HG03571 (cell line): ENCODE data around the gene CASZ1.

ENCODE experiments used
- ATAC-seq: cut with Tn5 transposase; IDR thresholded peaks from one replicate; pipeline ENCODE4 v1.9.1; 2021; ENCODE audit not compliant: unreplicated experiment

CASZ1 gene

DNA sequence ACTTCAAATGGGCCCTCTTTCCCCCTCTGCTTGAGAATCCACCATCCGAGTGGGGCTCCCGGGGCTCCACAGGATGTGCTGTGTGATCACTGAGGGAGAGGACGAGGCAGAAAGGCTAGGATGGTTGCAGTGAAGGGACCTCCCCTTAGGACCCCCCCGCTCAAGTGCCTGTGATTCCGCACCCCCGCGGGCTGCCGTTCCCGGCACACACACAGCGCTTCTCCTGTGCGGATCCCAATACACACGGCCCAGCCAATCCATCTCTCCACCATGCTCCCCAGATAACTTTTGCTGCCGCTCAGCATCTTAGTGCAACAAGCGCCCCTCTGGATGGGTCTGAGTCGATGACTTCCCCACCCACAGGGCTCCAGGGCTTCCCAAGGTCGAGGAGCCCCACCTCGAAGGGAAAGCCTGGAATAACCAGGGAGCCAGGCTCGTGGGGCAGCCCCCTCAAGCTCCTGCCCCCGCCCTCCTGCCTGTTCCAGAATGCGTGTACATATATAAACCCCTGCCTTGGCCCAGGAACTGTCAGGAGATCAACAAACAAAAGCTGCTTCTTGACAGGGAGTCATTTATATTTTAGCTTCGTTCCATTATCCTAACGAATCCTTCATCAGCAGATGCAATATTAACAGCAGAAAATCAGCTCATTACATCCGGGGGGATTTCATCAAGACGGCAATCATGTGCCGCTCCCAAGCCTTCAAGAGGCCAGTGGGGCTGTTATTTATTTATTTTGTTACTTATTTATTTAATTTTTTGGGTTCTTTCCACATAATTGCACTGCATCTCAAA, 83.7 kb downstream of the CASZ1 start:
- no peak for ATAC-seq

DNA sequence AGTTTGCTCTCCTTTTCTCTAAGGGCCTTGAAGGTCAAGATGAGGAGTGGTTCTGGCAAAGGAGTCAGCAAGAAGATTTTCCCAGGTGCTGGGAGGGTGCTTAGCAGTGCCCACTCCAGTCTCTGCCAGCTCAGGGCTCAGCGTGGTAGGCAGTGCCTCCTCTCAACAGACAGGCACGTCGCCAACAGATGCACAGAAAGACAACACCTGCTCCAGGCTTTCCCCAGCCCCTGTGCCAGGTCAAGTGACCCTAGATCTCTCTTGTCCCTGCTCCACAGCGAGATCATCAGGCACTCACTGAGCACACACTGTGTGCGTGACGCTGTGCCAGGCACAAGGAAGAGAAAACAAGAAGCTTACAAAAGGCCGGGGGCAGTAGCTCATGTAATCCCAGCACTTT, 86.0 kb downstream of the CASZ1 start:
- ATAC-seq, result no peak

DNA sequence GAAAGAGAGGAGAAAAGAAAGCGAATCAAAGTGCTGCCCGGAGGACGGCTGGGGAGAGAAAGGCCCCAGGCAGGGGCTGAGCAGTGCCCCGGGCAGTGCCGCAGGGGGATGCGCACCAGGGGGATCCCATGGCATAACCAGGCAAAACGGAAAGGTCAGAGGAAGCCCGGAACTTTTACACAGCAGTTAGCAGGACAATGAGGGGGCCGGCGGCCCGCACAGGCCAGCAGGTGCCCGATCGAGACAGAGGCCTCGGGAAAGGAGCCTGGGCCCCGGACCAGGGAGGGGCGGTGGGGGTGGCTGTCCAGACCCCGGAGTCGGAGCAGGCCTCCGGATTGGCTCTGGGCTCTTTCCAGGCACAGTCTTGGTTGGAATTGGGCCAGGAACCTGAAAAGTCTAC, 86.8 kb downstream of the CASZ1 start:
- no peak for ATAC-seq

DNA sequence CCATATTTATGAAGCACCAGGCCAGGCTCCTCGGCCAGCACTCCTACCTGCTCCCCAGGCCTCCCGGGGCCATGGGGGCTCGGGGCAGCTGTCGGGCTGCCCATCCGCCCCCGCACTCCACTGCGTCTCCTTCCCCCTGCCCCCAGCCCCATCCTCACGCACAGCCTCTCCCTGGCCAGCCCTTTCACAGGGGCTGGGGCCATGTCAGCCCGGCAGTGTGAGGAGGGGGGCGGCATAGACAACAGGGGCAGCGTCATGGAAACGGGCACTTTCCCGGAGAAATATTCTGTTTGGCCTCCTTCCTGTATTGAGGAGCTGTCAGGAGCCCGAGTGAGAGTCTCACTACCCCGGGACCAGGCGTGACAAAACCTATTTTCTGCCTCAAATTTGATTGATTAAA, 87.3 kb downstream of the CASZ1 start:
- no peak for ATAC-seq

DNA sequence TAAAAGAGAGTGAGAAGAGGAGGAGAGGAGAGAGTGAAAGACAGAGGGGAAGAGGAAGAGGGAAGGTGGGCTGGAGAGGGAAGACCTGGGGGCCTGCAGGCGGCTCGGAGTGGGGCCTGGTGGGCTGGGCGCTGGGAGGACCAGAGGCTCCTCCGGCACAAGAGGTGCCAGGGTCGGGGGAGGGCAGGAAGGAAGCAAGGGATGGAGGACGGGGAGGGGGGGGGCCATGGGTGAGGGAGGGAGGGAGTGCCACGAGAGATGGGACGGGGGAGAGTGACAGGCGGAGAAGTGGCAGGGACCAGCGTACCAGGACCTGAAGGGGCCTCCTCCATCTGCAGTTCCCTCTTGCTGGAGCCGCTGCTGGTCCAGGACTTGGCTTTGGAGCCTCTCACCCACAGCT, 87.7 kb downstream of the CASZ1 start:
- no peak for ATAC-seq

GRCh38 chr1:10707208-10707607, 89.2 kb downstream of the CASZ1 start:
- no peak for ATAC-seq

- no peak for ATAC-seq
Observed at GRCh38 chr1:10706376-10706913, 90.0 kb downstream of the CASZ1 start.

GRCh38 chr1:10705953-10706352, 90.5 kb downstream of the CASZ1 start:
- no peak for ATAC-seq

DNA sequence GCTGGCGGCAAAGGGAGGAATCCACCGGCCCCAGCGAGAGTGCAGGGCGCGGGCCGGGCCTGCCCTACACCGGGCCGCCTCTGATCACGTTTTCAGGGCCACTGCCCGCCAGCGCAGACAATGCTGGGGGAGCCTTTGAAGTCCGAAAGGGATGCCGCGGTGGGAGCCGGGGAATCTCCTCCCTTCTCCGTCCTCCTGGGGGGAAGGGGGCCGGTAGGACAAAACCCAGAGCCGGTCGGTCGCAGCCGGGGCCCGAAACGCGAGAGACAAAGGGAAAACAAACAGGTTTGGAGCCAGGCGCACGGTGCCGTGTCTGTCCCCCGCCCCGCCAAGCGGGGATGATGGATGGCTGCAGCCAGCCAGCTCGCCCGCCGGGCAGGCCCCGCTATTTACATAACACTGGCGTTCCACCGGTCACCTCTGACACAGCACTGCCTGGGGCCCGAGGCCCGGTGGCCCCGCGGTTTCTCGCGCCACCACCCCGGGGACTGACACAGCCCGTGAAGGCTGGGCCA, 92.0 kb downstream of the CASZ1 start:
- ATAC-seq, result no peak

- no peak for ATAC-seq
Observed at GRCh38 chr1:10703702-10704101, 92.7 kb downstream of the CASZ1 start.

DNA sequence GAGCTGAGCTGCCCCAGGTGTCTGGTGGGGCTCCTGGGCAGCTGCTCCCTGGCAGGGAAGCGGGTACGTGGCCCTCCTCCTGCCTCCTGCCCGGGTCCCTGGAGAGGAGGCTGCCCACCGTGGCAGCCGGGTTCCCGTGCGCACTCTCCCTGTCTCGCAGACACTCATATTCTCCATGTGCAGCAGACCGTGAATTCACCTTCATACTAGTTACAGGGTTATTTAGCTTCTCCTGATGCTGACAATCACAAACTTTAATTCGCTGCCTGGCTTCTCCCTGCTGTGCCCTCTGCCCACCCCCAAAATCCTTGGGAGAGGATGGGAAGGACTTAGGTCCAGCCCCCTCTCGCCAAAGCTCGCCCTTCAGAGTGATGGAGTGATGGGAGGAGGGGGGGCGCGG, 95.3 kb downstream of the CASZ1 start:
- no peak for ATAC-seq

- ATAC-seq, result no peak
Observed at GRCh38 chr1:10699470-10699835, 97.0 kb downstream of the CASZ1 start.

DNA sequence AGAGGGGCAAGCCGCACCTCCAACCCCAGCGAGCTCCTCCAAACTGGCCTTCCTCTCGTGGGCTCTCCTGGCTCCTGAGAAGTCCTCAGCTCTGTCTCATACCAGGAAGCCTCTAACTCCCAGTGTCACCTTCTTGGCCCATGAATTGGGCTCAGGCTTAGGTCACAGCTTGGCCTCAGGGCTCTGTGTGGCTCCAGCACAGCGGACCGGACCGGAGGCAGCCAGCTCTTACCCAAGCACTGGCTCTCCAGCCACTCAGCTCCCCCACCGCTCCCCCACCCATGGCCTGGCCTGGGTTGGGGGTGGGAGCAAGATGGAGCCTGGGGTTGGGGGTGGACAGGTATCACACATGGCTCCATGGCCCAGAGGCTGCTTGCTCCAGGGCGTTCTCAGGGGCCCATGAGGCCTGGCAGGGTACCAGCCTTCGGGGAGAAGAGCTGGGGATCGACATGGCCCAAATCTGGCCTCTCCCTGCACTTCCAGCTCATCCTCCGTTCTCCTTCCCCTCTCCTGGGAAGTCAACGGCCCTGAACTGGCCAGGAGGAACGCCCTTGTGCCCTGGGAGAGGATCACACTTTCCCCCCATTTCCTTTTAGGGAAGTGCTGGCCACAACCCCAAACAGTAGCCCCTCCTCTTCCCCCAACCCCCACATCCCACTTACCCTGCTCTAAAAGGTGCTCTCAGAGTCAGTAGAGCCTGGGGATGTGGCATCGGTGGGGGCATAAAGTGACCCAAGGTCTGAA, 97.5 kb downstream of the CASZ1 start:
- no peak for ATAC-seq

DNA sequence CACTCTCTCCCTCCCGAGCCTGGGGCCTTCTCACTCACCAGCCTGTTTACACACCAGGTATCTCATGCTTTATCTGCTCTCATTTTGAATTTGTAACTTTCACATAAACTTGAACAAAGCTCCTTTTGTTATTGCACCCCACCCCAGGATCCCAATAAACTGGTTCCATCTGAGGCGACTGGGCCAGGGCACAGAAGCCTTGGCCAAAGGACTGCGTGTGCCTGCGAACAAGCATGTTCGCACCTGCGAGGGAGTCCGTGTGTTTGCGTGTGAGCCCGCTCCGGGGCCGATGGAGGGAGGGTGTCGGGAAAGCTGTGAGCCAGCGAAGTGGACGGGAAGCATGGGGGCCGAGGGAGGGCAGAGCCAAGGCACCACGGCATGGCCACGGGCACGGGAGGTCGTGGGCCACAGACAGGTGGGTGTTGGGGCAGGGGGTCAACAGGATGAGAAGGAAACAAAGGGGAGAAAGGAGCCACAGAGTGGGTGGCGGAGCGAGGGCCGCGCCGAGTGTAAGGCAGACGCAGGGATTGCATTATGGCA, 98.8 kb downstream of the CASZ1 start:
- ATAC-seq, result no peak

DNA sequence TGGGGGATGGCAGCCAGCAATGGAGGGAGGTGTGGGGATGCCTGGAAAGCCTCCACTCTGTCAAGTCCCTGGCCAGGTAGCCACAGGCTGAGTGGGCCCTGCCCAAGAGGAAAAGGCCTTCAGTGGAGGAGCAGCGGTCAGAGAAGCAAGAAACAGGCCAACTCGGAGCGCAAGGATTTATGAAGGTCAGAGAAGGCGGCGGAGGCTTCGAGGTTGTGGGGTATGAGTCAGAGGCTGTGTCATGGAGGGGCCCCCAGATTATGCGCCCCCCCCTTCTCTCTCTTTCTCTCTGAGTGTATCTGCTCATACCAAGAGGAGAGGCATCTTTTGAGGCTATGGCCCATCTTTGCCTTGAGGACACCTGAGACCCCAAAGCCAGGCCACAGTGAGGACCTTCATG, 99.5 kb downstream of the CASZ1 start:
- no peak for ATAC-seq

- peak; percentile 27 for ATAC-seq
Observed at GRCh38 chr1:10694633-10695627, 101.5 kb downstream of the CASZ1 start.

DNA sequence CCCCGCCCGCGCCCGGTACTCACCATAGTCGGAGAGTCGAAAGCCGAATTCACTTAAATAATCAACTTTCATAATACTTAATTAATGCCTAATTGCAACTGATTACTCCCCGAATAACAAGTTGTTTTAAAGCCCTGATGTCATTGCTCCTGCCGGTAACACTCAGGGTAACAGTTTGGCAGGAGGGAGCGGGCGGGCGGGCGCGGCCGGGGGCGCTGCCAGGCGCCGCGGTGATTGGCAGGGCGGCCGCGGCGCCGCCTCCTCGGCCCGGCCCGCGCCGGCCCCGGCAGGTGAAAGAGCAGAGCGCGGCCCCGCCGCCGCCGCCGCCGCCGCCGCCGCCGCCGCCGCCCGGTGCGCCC, 102.2 kb downstream of the CASZ1 start:
- ATAC-seq, result peak; percentile 36

DNA sequence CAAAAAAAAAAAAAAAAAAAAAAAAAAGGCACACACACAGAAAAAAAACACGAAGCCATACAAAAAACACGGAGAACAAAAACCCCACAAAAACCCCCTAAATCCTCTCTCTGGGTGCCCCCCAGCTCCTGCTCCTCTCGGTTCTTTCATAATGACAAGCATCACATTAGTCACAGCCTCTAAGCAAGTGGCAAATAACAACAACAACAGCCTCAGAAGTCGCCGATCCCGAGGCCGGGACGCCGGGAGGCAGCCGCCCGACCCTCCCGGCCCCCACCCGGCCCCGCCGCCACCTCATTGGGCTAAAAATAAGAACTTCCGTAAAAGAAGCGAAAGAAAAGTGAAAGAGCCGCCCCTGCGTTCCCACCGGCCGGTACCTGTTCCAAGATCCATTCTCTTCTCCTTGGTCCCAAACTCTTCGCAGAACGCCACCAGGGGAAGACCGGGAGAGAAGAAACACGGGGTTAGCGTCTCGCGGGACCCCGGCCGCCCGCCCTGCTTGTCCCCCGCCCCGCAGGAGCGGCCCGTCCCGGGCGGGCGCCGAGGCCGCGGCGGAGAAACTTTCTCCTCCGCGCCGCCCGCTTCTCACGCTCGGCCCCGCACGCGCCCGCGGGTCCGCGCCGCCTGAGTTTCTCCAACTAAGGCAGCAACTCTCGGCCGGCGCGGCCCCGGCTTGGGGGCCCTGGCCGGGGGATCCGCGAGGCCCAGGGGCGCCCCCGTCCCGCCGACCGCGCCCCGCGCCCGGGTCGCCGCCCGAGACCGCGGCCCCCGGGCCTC, 102.8 kb downstream of the CASZ1 start:
- peak; percentile 27 for ATAC-seq

DNA sequence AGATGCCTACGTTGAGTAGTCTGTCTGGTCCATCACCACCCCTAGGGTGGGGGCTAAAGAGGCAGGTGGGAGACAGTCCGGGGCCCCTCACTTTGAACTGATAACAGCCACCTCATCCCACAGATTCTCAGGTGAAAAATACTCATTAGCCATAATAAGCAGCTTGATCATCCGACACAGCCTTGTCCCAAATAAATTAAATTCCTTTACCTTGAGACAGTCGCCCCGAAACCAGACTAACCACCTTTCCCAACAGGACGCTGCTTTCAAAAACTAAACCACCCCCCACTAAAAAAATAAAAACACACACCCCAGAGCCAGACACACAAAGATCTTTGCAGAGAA, 103.3 kb downstream of the CASZ1 start:
- ATAC-seq, result no peak

GRCh38 chr1:10692401-10693021, 103.9 kb downstream of the CASZ1 start:
- ATAC-seq, result no peak
